Hepatic stellate cell (primary cell): ENCODE results near the gene OMD.

Experiments
- DNase-seq: peaks from one replicate; pipeline ENCODE4 v3.0.0; 2011; ENCODE audit warnings: low spot score

Gene OMD, protein sequence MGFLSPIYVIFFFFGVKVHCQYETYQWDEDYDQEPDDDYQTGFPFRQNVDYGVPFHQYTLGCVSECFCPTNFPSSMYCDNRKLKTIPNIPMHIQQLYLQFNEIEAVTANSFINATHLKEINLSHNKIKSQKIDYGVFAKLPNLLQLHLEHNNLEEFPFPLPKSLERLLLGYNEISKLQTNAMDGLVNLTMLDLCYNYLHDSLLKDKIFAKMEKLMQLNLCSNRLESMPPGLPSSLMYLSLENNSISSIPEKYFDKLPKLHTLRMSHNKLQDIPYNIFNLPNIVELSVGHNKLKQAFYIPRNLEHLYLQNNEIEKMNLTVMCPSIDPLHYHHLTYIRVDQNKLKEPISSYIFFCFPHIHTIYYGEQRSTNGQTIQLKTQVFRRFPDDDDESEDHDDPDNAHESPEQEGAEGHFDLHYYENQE

DNA sequence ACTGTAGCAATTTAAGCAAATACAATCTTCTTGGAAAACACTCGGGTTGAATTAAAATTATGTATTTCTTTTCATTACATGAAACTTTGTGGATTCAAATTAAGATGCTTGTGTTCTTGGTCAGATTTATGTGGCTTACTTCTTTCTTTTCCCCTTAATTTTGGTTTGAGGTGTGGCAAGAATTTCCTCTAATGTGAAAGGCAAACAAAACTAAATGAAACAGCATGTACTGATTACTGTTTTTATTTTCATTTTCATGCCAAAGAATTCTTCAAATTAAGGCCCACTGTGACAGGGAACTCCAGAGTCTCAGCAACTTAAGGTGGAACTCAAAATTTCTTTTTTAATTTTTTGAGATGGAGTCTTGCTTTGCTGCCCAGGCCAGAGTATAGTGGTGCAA is at the start of gene OMD:
TSS of gene OMD (minus strand) at position 132 of the 400 bp plus-strand sequence. CDS start 6,913 bp downstream, outside the sequence.
- DNase-seq, result no peak

DNA sequence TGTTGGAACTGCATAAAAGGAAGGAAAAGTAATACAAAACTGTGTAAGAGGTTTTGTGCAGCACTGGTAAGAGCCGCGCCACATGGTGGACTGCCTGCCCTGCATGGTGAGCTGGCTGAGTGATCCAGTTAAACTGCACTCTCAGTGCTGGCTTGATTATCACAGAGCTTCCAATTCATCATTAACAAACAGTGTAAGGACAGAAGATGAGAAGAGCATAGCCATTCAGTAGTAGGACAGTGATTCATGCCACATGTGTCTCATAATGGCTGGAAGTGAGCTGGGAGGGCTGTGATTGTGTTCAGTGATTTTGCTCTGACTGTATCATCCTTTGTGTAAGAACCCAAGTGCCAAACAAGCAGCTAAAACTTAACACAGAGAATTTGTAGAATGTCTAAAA is 43.9 kb upstream of the OMD start:
- no peak for DNase-seq

DNA sequence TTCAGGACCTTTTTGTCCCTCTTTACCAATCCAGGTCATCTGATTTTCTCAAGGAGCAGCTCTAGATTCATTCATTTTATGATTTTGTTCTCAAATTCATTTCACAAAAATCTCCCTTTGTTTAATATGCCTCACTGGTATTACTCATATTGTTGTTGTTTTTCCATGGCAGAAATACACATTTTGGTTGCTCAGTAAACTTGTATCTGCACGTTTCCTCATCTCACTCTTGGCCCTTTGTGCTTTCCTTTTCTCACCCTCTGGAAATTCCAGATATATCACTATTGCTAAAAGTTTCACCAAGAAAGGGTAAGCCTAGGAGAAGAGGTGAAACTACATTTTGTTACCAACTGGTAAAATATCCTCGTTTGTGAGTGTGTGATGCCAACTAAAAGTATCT is 43.2 kb upstream of the OMD start:
- DNase-seq, result no peak

DNA sequence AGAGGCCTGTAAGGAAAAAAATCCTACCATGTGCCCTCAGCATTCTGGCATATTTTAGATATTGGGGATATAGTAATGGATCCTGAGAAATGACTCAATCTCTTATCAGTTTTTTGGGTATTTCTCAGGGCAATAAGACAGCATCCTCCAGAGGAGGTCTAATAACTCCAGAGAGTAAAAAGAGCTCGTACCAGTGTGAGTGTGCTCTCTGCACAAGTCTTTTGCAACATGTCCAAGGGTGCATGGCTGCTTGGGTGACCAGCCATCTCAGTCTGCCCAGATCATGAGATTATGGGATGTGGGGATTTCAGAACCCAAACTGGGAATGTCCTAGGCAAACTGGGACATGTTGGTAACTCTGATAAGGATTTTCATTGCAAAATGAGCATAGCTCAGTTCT is 42.8 kb upstream of the OMD start:
- DNase-seq, result no peak

DNA sequence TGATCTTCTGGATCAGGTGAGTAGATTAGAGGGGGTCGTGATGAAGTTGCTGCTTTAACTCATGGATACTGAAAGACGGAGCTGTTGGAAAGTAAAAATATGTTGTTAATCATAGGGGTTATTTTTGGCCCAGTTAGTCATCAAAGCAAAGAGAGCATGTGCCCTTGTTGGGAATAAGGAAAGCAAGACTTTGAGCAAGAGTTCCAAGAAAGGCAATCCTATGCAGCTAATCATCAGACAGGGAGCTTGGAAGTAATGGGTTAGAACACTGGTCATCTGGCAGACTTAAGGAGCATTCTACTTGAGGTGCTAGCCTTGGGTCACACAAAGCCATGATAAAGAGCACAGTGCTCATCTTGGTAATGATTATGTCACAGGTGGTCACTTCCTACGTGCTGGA is 39.7 kb upstream of the OMD start:
- peak; percentile 83 for DNase-seq

DNA sequence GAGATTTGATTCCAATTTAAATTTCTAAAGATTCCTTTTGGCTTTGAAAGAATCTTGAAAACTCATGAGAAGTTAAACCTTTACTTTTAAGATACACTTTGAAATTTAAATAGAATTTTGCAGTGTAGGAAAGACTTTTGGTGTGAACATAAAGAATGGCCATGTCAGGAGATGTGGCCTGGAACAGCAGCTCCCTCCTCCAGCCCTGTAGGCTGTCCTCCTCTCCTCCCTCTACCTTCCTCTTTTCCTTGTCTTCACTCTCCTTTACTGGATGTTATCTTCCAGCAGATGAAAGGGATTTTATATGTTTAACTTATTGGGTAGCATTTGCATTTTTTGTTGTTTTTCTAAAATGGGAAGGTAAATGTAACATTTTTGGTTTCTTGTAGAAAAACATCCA is 39.1 kb upstream of the OMD start:
- no peak for DNase-seq

DNA sequence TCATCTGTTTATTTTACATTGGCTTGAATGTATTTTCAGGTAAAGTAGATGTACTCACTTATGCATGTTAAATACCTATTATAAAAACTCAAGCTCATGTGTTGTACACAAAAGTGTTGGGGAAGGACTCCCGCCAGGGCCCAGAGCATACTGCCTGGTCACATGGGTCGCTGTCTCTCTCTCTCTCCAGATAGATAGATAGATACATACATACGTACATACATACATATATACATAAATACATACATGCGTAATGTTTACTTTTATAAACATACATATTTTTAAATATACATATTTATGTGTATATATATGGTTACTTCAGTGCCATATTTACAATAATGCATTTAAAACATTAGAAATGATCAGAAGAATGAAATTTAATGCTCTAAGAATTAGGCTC is 33.3 kb upstream of the OMD start:
- DNase-seq, result no peak

DNA sequence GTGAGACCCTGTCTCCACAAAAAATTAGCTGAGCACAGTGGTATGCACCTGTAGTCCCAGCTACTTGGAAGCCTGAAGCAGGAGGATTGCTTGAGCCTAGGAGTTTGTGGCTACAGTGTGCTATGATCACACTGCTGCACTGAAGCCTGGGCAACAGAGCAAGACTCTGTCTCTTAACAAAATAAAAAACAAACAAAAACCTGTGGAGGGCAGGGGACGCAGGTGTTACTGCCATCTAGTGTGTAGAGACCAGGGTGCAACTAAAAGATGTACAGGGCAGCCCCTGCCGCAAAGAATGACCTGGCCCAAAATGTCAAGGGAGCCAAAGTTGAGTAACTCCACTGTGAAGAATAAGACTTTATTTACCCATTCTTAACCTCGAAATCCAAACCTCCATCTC is 30.9 kb upstream of the OMD start:
- no peak for DNase-seq

DNA sequence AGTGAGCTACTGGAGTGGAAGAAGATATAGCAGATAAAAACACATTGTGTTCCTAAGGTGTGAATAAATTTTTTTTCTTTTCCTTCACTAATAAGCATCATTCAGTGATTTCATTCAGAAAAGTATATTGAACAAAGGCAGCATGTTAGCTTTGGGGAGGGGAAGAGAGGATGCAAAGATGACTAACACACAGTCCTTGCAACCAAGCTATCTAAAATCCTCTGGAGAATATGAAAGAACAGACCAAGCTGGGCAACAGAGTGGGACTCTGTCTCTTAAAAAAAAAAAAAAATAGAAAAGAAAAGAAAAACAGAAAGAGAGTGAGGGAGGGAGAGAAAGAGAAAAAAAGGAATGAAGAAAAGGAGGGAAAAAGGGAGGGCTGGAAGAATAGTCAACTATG is 22.3 kb upstream of the OMD start:
- no peak for DNase-seq

DNA sequence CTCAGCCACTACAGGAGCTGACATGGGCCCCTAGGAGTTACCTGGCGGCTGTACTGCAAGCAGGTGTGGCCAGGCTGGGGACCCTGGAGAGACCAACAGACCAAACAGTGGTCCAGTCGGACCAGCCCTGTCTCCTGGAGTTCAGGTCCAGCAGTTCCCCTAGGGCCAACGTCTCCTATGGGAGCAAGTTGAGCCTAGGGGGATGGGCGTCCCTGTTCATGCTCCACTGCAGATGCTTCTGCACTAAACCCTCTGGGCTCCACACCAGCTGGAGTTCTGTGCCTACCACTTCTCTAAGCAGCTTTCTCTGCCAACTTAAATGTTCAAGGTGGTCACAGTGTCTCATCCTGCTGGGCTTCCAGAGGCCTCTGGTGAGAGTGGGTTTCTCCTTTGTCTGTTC is 20.6 kb upstream of the OMD start:
- no peak for DNase-seq

DNA sequence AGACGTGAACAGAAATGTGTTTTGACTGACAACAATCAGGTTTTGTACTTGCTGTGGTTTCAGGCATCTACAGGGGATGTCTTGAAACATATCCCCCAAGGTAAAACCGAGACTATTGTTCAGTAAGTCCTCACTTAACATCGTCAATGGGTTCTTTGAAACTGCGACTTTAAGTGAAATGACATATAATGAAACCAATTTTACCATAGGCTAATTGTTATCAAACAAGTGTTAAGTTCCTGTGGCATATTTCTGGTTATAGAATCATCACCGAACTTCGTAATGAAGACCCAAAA is 16.4 kb upstream of the OMD start:
- no peak for DNase-seq

DNA sequence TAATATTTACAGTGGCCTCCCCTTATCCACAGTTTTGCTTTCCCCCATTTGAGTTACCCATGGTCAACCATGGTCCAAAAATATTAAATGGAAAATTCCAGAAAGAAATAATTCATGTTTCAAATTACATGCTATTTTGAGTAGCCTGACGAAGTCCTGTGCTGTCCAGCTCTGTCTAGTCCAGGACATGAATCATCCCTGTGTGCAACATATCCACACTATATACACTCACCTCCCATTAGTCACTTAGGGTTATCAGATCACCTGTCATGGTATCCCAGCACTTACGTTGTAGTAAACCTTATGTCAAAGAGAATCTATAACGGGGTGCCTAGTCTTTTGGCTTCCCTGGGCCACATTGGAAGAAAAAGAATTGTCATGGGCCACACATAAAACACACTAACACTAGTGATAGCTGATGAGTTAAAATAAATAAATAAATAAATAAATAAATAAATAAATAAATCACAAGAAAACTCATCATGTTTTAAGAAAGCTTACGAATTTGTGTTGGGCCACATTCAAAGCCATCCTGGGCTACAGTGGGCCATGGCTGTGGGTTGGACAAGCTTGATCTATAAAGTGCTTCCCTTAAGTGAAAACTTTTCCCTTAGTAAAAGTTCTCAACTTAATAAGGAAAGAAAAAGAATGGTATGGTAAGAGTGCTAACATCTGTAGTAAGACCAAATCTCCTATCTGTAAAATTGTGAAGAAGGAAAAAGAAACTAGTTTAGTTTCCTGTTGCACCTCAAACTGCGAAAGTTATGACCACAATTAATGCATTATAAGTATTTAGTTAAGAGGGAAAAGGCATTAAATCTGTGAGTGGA is 15.9 kb upstream of the OMD start:
- DNase-seq, result peak; percentile 37

DNA sequence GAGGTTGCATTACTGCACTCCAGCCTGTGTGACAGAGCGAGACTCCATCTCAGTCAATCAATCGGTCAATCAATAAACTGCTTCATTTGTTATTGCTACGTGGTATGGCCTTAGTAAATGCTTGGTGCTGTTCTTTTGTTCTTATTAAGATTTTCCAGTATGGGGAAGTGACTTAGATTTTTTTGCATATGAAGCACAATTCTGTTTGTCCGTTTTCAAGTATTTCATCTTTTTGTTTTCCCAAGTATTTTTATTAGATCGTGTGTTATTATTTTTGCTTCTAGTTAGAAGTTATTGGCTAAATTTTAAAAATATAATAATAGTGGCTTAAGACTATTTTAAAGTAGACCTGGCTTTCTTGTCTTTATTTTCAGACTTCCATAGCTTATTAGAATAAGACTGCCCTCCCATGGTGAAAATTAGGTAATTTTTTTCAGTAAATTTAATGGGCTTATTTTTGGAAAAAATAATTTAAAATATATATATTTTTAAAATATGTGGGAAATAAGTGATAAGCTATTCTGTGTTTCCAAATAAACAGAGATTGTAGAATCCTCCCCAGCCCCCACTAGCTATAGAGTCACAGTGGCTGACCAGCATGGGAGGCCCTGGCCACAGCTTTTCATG is 14.7 kb upstream of the OMD start:
- no peak for DNase-seq

DNA sequence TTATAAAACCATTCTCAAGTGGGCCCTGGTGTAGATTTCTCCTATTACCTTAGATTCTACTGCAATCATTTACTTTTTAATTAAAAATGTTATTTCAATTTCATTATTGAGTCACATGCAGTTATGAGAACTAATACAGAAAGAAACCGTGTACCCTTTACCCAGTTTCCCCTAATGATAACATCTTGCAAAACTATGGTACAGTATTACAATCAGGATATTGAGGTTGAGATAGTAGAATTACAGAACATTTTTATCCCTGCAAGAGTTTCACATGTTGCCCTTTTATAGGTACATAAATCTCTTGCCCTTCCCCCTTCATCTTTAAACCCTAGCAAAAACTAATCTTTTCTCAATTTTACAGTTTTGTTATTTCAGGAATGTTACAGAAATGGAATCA is 11.0 kb upstream of the OMD start:
- no peak for DNase-seq

DNA sequence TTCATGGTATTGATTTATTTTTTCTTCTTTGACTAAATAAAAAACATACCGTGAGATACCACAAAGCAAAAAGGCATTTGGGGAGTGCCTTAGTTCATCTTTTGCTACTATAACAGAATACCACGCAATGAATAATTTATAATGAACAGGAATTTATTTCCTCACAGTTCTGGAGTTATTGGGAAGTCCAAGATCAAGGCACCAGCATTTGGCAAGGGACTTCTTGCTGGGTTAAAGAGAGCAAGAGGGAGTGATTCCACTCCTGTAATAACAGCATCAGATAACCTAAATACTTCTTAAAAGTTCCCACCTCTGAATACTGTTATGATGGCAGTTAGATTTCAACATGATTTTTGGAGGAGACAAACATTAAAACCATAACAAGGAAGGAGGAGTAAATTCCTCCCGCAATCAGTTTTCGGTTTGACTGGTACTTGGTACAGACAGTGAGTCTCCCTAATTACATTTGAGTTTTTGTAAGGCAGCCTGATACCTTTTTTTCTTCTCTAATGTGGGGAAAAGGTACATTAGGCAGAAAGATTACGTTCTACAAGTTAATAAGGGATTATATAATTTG is 8.8 kb upstream of the OMD start:
- DNase-seq, result no peak

DNA sequence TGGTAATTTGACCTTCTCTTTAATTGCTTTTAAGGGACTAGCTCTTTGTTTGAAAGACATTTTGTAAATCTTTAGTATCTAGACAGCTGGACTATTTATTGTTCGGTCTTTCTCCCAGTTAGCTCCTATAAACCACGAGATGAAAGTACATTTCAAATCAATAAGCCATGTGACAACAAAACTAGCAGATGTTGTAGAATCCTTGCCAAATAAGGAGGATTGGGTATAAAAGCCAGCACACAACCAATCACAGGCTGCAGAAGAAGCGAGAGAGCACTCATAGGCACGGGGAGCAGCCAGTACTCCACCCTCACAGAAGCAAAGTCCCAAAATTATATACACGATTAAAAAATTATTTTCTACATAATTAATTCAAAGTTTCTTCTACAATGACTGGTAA is 8.1 kb upstream of the OMD start:
- DNase-seq, result no peak

DNA sequence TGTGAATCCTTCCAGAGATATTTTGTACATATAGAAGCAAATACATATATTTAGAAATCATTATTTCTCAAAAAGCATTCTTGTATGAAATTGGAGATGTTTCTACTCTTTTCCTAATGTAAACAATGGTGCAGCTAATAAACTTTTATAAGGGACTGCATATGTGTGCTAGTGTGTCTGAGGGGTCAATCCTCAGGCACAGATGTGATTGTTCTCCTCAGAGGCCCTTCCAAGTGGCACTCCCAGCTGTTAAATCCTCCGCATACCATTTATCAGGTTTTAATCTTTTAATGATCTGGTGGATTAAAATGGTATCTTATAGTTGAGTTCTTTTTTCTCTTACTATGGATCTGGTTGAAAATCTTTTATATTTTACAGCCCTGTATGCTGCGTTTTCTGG is 5.6 kb upstream of the OMD start:
- DNase-seq, result no peak

DNA sequence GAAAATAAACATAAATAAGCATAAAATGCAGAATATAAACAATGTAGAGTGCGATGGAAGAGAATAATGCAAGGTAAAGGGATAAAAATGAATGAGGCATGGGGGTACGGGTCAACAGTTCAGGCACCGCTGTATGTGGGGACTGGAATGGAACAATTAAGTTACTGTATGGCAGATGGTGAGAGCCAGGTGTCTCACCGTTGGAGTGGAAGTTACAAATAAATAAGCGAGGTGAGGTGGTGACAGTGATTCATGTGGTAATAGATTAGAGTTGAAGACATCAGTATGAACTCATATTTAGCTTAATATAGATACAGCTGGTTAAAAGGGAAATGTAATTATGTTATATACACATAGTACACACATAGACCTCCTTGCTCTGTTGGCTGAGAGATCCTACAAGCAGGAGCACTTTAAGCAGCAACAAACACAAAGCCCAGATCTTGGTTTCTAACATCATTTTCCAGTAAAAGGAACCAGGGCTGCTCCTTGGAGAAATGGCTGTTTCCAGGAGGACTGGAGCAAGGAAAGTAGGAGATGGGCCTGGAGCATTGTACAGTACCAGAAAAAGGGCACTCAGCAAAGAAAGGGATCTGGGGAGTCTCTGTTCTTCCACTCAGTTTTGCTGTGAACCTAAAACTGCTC is 2.4 kb upstream of the OMD start:
- DNase-seq, result no peak

DNA sequence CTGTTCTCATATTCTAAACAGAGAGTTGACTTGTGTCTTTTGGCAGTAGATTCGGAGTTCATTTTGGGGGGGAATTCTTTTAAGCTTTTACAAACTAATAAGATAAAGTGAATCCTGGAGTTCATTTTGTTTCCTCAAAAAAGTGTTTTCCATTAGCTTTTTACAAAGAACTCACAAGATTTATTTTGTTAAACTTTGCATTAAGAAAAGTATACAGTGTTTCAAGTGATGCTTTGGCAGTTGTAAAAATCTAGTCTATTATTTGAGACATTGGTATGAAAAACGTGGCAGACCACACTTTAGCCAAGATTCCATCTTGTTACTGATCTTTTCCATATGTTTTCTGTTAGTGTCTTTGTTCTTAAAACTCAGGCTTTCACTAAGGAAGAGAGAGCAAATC is 1.2 kb upstream of the OMD start:
- DNase-seq, result no peak

DNA sequence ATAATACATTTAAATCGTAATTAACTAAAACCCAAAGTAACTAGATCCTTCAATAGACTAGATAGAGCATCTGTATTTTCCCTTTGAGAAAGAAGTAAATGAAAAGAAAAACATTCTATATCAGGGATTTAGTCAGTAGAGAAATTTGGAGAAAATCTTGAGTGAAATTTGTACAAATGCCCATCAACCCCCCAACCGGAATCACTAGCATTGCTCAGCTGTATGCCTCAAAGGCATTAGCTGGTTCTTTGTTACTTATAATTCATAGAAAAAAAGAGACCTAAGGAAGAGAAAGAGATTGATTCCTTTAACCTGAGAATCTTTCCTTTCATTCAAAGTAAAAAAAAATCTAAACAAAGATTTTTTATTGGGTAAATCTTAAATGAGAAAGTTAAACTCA is 659 bp downstream of the OMD start:
- DNase-seq, result no peak

DNA sequence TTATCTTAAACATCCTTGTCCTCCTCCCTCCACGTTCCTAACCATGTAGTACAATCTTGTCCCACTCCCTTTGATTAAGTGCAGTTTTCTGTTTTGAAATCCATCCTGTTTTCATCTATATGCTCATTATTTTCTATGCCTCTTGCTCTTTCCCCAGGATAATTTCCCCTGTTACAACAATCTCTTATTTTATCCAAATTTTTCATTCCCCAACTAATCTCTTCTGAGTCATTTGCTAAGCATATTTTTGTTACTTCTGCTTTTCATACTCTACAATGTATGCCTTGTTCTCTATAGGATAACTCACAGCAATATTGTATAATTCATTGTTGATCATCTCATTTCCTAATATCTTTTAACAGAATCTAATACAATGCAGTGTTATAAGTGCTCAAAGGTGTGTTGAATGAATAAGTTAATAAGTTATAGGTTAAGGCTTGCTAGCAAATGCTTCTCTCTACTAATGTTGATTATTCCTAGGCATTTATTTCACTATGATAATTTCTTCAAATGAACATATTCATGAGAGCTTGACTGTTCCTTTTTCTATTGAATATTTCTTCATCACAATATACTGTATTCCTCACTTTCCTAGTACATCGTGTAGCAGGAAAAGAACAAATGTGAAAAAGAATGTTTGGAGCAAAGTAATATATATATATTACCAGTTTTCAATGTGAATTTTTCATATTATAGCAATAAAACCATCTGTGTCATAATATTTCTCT is 1.5 kb downstream of the OMD start:
- DNase-seq, result no peak

DNA sequence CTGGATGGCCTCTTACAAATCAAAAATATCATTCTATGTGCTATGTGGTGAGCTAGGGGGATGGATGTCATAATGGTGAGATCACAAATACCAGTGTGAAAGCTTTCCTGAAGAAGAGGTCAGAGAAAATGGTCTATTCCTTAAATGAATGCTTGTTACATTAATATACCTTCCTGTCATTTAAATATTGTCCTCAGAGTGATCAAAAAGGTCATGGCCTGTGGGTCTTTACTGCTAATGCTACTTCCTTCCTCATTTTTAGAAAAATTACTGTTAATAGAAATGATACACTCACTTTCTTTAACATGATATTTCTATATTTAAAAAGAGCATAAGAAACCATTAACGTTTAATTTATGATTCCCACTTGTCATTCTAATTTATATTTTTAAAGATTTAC is 9.7 kb downstream of the OMD start:
- no peak for DNase-seq
